H9 (cell line): ENCODE data around the gene SP2. TPM values are rescaled to one million over a fixed set of nuclear protein-coding genes. Genes with fewer than 3 reads are reported as not detected.

Experiments
- DNase-seq: peaks from one replicate; pipeline ENCODE4 v3.0.0-alpha.2; 2017
- H2AFZ ChIP-seq: one replicate; pipeline ENCODE4 v1.6.1; 2013; ENCODE audit warnings: mild to moderate bottlenecking, low read length, control low read depth, moderate library complexity
- H2AK5ac ChIP-seq: 2 replicates; pipeline ENCODE4 v1.6.1; 2013; ENCODE audit warnings: low read length, control low read depth, mixed read lengths; ENCODE audit not compliant: insufficient read length
- H2BK120ac ChIP-seq: one replicate; pipeline ENCODE4 v1.6.1; 2013; ENCODE audit warnings: low read depth, mild to moderate bottlenecking, low read length, control low read depth, inconsistent platforms; ENCODE audit not compliant: poor library complexity, severe bottlenecking
- H2BK12ac ChIP-seq: 2 replicates; pipeline ENCODE4 v1.6.1; 2013; ENCODE audit warnings: low read length, control low read depth, mixed read lengths, low read depth; ENCODE audit not compliant: insufficient read length
- H2BK15ac ChIP-seq: 2 replicates; pipeline ENCODE4 v1.6.1; 2013; ENCODE audit warnings: low read depth, low read length, control low read depth
- H2BK20ac ChIP-seq: one replicate; pipeline ENCODE4 v1.6.1; 2013; ENCODE audit warnings: low read depth, mild to moderate bottlenecking, low read length, control low read depth, inconsistent platforms; ENCODE audit not compliant: poor library complexity, severe bottlenecking
- H2BK5ac ChIP-seq: 2 replicates; pipeline ENCODE4 v1.6.1; 2013; ENCODE audit warnings: low read length, control low read depth, mixed read lengths; ENCODE audit not compliant: insufficient read length
- H3K14ac ChIP-seq: 2 replicates; pipeline ENCODE4 v1.6.1; 2013; ENCODE audit warnings: low read length, control low read depth; ENCODE audit not compliant: insufficient read depth
- H3K18ac ChIP-seq: 2 replicates; pipeline ENCODE4 v1.6.1; 2013; ENCODE audit warnings: low read depth, mild to moderate bottlenecking, mixed read lengths, low read length, control low read depth; ENCODE audit not compliant: insufficient read length
- H3K23ac ChIP-seq: 2 replicates; pipeline ENCODE4 v1.6.1; 2013; ENCODE audit warnings: low read length, control low read depth, mixed read lengths, low read depth; ENCODE audit not compliant: insufficient read length
- H3K23me2 ChIP-seq: 2 replicates; pipeline ENCODE4 v1.6.1; 2013; ENCODE audit warnings: low read depth, mild to moderate bottlenecking, mixed read lengths, low read length, control low read depth; ENCODE audit not compliant: insufficient read length, poor library complexity, severe bottlenecking
- H3K27ac ChIP-seq: 2 replicates; pipeline ENCODE4 v1.5.1; 2013; ENCODE audit warnings: low read length, control low read depth, mixed read lengths, low read depth; ENCODE audit not compliant: insufficient read length
- H3K27me3 ChIP-seq: 2 replicates; pipeline ENCODE4 v1.6.1; 2013; ENCODE audit warnings: low read length, control low read depth, inconsistent platforms; ENCODE audit not compliant: insufficient read depth
- H3K4ac ChIP-seq: 2 replicates; pipeline ENCODE4 v1.6.1; 2013; ENCODE audit warnings: low read depth, mild to moderate bottlenecking, control low read depth, inconsistent platforms, low read length, moderate library complexity
- H3K4me1 ChIP-seq: 2 replicates; pipeline ENCODE4 v1.6.1; 2013; ENCODE audit warnings: low read length, control low read depth, inconsistent platforms; ENCODE audit not compliant: insufficient read depth
- H3K4me2 ChIP-seq: 2 replicates; pipeline ENCODE4 v1.6.1; 2013; ENCODE audit warnings: low read length, control low read depth, mixed read lengths; ENCODE audit not compliant: insufficient read length, insufficient read depth
- H3K56ac ChIP-seq: 2 replicates; pipeline ENCODE4 v1.6.1; 2013; ENCODE audit warnings: low read depth, mild to moderate bottlenecking, mixed read lengths, low read length, control low read depth; ENCODE audit not compliant: insufficient read length
- H3K79me1 ChIP-seq: 2 replicates; pipeline ENCODE4 v1.6.1; 2013; ENCODE audit warnings: low read depth, mild to moderate bottlenecking, moderate library complexity, low read length, control low read depth, inconsistent platforms; ENCODE audit not compliant: insufficient read depth, poor library complexity, severe bottlenecking
- H3K79me2 ChIP-seq: 2 replicates; pipeline ENCODE4 v1.6.1; 2013; ENCODE audit warnings: low read length, control low read depth, inconsistent platforms; ENCODE audit not compliant: insufficient read depth
- H3K9ac ChIP-seq: 2 replicates; pipeline ENCODE4 v1.6.1; 2013; ENCODE audit warnings: low read length, control low read depth, mixed read lengths; ENCODE audit not compliant: insufficient read length; ENCODE audit errors: extremely low read depth
- H3K9me3 ChIP-seq: one replicate; pipeline ENCODE4 v1.6.1; 2013; ENCODE audit warnings: low read depth, low read length, inconsistent platforms; ENCODE audit not compliant: control insufficient read depth
- H3T11ph ChIP-seq: one replicate; pipeline ENCODE4 v1.6.1; 2013; ENCODE audit warnings: mild to moderate bottlenecking, low read length, control low read depth, inconsistent platforms
- H4K20me1 ChIP-seq: one replicate; pipeline ENCODE4 v1.6.1; 2013; ENCODE audit not compliant: control insufficient read depth, insufficient read length, insufficient read depth
- H4K5ac ChIP-seq: 2 replicates; pipeline ENCODE4 v1.6.1; 2013; ENCODE audit warnings: low read depth, mild to moderate bottlenecking, mixed read lengths, low read length, control low read depth; ENCODE audit not compliant: insufficient read length
- H4K8ac ChIP-seq: replicated peaks from 2 replicates; pipeline ENCODE4 v1.6.1; 2013; ENCODE audit warnings: low read length, control low read depth, mixed read lengths, low read depth; ENCODE audit not compliant: insufficient read length
- H4K91ac ChIP-seq: 2 replicates; pipeline ENCODE4 v1.6.1; 2013; ENCODE audit warnings: low read depth, mild to moderate bottlenecking, moderate library complexity, mixed read lengths, low read length, control low read depth; ENCODE audit not compliant: insufficient read length
- H3K27ac Mint-ChIP-seq, 3 experiments: 2 replicates in 2 of 3; 3 replicates in 1 of 3; pipeline ENCODE4 v1.8.0; 2020 to 2021; ENCODE audit warnings: mixed read lengths in 3 of 3, mild to moderate bottlenecking in 1 of 3, moderate library complexity in 1 of 3
- H3K27me3 Mint-ChIP-seq: 2 replicates; pipeline ENCODE4 v1.8.0; 2021; ENCODE audit warnings: low read depth, mild to moderate bottlenecking, moderate library complexity, mixed read lengths
- H3K36me3 Mint-ChIP-seq, 3 experiments: 2 replicates in 2 of 3; 3 replicates in 1 of 3; pipeline ENCODE4 v1.8.0; 2020 to 2021; ENCODE audit warnings: low read depth in 3 of 3, mixed read lengths in 3 of 3; ENCODE audit not compliant: insufficient read depth in 1 of 3
- H3K4me1 Mint-ChIP-seq, 2 experiments: 2 replicates each; pipeline ENCODE4 v1.8.0; 2020; ENCODE audit warnings: mixed read lengths in 2 of 2
- H3K4me3 Mint-ChIP-seq, 2 experiments: 2 replicates in 1 of 2; 3 replicates in 1 of 2; pipeline ENCODE4 v1.8.0; 2020 to 2021; ENCODE audit warnings: mild to moderate bottlenecking in 2 of 2, mixed read lengths in 2 of 2, moderate library complexity in 1 of 2
- H3K9me3 Mint-ChIP-seq, 2 experiments: 2 replicates in 1 of 2; 3 replicates in 1 of 2; pipeline ENCODE4 v1.8.0; 2020; ENCODE audit warnings: mild to moderate bottlenecking in 2 of 2, mixed read lengths in 2 of 2, moderate library complexity in 1 of 2
- WGBS: extraction: QIAGEN DNeasy Blood & Tissue Kit; methylation state at CpG from one replicate; pipeline ENCODE4 v1.1.7; 2013; ENCODE audit warnings: missing lambda C conversion rate, low lambda C conversion rate, mixed read lengths; ENCODE audit not compliant: insufficient read length; ENCODE audit errors: extremely low coverage; 5-methylcytosine and 5-hydroxymethylcytosine counted together
- total RNA-seq: library from RNA; stranded (reverse); gene quantifications from 2 replicates; pipeline ENCODE4 v1.2.1, GENCODE V29; 2021
- TF ChIP-seq, protein P1 (sequence below): fragments of 200-600 bp; sonication (generic); conservative IDR thresholded peaks from 3 replicates; pipeline ENCODE4 v1.8.0; 2021; ENCODE audit warnings: antibody characterized with exemption, mild to moderate bottlenecking

SP2 gene
- total RNA-seq, 1 experiment from 2014 or later = 19.3 TPM

DNA sequence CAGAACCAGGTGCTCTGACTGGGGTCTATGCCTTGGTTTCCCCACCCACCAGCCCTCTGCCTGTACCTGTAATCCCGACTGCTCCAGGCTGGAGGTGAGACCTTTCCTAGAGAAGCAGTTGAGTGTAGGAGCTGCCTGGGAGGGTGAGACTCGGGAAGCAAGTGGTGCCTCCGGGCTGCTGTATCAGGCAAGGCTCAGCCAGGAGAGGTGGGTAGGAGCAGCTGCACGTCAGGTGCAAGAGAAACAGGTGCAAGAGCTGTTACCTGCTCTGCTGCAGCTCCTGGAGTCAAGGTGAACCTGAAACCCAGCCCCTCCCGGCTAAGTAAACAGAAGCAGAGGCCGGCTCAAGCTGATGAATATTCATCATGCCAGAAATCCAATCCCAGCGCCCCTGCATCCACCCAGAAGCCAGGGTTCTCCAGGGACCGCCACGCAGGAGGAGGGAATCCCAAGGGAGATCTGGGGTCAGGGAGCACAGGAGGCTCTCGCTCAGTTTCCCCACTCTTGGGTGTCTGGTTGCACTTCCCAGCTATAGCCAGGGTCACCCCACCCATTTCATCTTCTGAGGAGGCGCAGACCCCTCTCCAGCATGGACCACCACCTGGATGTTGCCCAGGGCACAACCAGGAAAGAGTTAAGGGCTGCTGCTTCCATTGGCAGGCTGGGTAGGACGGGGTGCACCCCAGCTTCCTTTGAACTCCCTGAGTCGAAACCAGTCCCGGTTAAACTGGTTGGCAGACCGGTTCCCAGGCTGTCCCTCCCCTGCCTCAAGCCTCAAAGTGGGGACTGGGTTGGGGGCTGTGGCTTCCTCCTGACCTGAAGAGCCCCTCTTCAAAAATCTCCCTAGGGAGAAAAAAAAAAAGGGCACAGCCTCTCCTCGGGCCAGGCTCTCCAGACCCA, 61.8 kb downstream of the SP2 start, which contains the start of gene PRR15L:
TSS of gene PRR15L (minus strand) at position 293 of the 900 bp plus-strand sequence. CDS start 4,649 bp downstream, outside the sequence.
- Mint-ChIP-seq H3K36me3 (no peaks in the 10 kb centered on the region), H3K27ac (no peak within 1 kb of the TSS), H3K4me1 (peaks cover 10 to 40% of the 10 kb centered on the region in 2 experiments), H3K27me3 (peaks cover 26% of the 10 kb centered on the region), H3K9me3 (no peaks in the 10 kb centered on the region), H3K4me3 (peak within 1 kb of the TSS; percentile 26 to 65; a peak in 3 of 5 replicates)
- Histone ChIP-seq H2AFZ (no peak within 1 kb of the TSS), H2BK15ac (no peak within 1 kb of the TSS), H3K4ac (no peak within 1 kb of the TSS), H3K27me3 (no peaks in the 10 kb centered on the region), H4K20me1 (no peaks in the 10 kb centered on the region), H3K9ac (no peak within 1 kb of the TSS), H3K4me2 (peak within 1 kb of the TSS; percentile 22), H2AK5ac (no peak within 1 kb of the TSS), H4K91ac (no peak within 1 kb of the TSS), H3T11ph (no peak within 1 kb of the TSS), H3K4me1 (no peaks in the 10 kb centered on the region; the same call in 1 of the 2 replicates), H2BK5ac (no peak within 1 kb of the TSS), H3K23me2 (no peaks in the 10 kb centered on the region), H3K9me3 (no peaks in the 10 kb centered on the region), H3K27ac (no peak within 1 kb of the TSS), H3K18ac (no peak within 1 kb of the TSS), H2BK12ac (no peak within 1 kb of the TSS), H4K5ac (no peak within 1 kb of the TSS), H2BK120ac (no peak within 1 kb of the TSS), H3K79me1 (no peaks in the 10 kb centered on the region), H3K56ac (no peak within 1 kb of the TSS), H3K14ac (peak within 1 kb of the TSS; percentile 31; the same call in 1 of the 2 replicates), H3K79me2 (no peaks in the 10 kb centered on the region), H3K23ac (no peak within 1 kb of the TSS), H2BK20ac (no peak within 1 kb of the TSS), H4K8ac (no peak within 1 kb of the TSS)
- WGBS = no CpG with 5 or more reads among the region's 16 CpGs
- DNase-seq = peak; percentile 84
- TF ChIP-seq, protein P1, sequence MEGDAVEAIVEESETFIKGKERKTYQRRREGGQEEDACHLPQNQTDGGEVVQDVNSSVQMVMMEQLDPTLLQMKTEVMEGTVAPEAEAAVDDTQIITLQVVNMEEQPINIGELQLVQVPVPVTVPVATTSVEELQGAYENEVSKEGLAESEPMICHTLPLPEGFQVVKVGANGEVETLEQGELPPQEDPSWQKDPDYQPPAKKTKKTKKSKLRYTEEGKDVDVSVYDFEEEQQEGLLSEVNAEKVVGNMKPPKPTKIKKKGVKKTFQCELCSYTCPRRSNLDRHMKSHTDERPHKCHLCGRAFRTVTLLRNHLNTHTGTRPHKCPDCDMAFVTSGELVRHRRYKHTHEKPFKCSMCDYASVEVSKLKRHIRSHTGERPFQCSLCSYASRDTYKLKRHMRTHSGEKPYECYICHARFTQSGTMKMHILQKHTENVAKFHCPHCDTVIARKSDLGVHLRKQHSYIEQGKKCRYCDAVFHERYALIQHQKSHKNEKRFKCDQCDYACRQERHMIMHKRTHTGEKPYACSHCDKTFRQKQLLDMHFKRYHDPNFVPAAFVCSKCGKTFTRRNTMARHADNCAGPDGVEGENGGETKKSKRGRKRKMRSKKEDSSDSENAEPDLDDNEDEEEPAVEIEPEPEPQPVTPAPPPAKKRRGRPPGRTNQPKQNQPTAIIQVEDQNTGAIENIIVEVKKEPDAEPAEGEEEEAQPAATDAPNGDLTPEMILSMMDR = no peak
